Loucy (cell line): ENCODE measurements around the gene RAB10.

Source experiments
- H2AFZ ChIP-seq: fragments of 200-600 bp; sonication (generic); 2 replicates; pipeline ENCODE4 v1.6.0; 2016; ENCODE audit warnings: antibody characterized with exemption, mild to moderate bottlenecking, low read length, moderate library complexity
- H3F3A ChIP-seq: fragments of 200-600 bp; 2 replicates; pipeline ENCODE4 v1.6.0; 2016; ENCODE audit warnings: antibody characterized with exemption, low read depth, mild to moderate bottlenecking
- H3K27me3 ChIP-seq: fragments of 200-600 bp; sonication (generic); 2 replicates; pipeline ENCODE4 v1.6.1; 2014; ENCODE audit warnings: low read length, mild to moderate bottlenecking; ENCODE audit not compliant: insufficient read depth, poor library complexity, severe bottlenecking
- H3K36me3 ChIP-seq: fragments of 200-600 bp; sonication (generic); 2 replicates; pipeline ENCODE4 v1.6.1; 2016; ENCODE audit warnings: low read length; ENCODE audit not compliant: insufficient read depth
- H3K4me1 ChIP-seq: fragments of 200-600 bp; sonication (generic); 2 replicates; pipeline ENCODE4 v1.5.1; 2014; ENCODE audit warnings: low read length, mild to moderate bottlenecking; ENCODE audit not compliant: insufficient read depth, poor library complexity, severe bottlenecking
- H3K4me2 ChIP-seq: fragments of 200-600 bp; sonication (generic); 2 replicates; pipeline ENCODE4 v1.6.0; 2014; ENCODE audit warnings: antibody characterized with exemption, low read length, low read depth, mild to moderate bottlenecking; ENCODE audit not compliant: poor library complexity, severe bottlenecking
- H3K4me3 ChIP-seq: fragments of 200-600 bp; sonication (generic); 2 replicates; pipeline ENCODE4 v1.5.1; 2014; ENCODE audit warnings: low read length, mild to moderate bottlenecking, mixed read lengths; ENCODE audit not compliant: poor library complexity, severe bottlenecking
- H3K79me2 ChIP-seq: fragments of 200-600 bp; sonication (generic); 2 replicates; pipeline ENCODE4 v1.6.1; 2014; ENCODE audit warnings: low read length; ENCODE audit not compliant: insufficient read depth
- H3K9ac ChIP-seq: fragments of 200-600 bp; sonication (generic); 2 replicates; pipeline ENCODE4 v1.6.0; 2014; ENCODE audit warnings: mild to moderate bottlenecking, low read depth, low read length, moderate library complexity; ENCODE audit not compliant: poor library complexity, severe bottlenecking
- H3K9me2 ChIP-seq: fragments of 200-600 bp; sonication (generic); replicated peaks from 2 replicates; pipeline ENCODE4 v1.6.1; 2016; ENCODE audit warnings: low read depth, low read length, mixed read lengths
- H3K9me3 ChIP-seq: fragments of 200-600 bp; sonication (generic); 2 replicates; pipeline ENCODE4 v1.6.1; 2014; ENCODE audit warnings: mild to moderate bottlenecking, antibody characterized with exemption, low read length, low read depth; ENCODE audit not compliant: insufficient read depth
- H4K20me1 ChIP-seq: fragments of 200-600 bp; sonication (generic); 2 replicates; pipeline ENCODE4 v1.6.0; 2014; ENCODE audit warnings: antibody characterized with exemption, low read length, mild to moderate bottlenecking; ENCODE audit not compliant: insufficient read depth, poor library complexity, severe bottlenecking
- CTCF ChIP-seq: fragments of 200-600 bp; sonication (generic); conservative IDR thresholded peaks from 2 replicates; pipeline ENCODE4 v1.5.1; 2014; ENCODE audit warnings: mild to moderate bottlenecking, antibody characterized with exemption, low read length
- EZH2phosphoT487 ChIP-seq: fragments of 200-600 bp; IDR thresholded peaks from 2 replicates; pipeline ENCODE4 v1.6.1; 2018; ENCODE audit warnings: antibody characterized with exemption, mild to moderate bottlenecking, moderate library complexity, borderline replicate concordance

The RAB10 gene

GRCh38 chr2:26072925-26073768, 39.3 kb downstream of the RAB10 start:
- peaks cover 35% of the 10 kb centered on the region for H3K4me1 ChIP-seq
- no peak overlapping the region for H3K9ac ChIP-seq
- H4K20me1 ChIP-seq: peaks cover 53% of the 10 kb centered on the region
- H3K4me3 ChIP-seq: no peak overlapping the region
- H2AFZ ChIP-seq: no peak overlapping the region
- no peaks in the 10 kb centered on the region for H3K27me3 ChIP-seq
- TF ChIP-seq EZH2phosphoT487 (no peak), CTCF (no peak)
- no peak overlapping the region for H3K4me2 ChIP-seq
- H3K9me2 ChIP-seq: no peaks in the 10 kb centered on the region
- peaks cover 19% of the 10 kb centered on the region for H3F3A ChIP-seq
- H3K36me3 ChIP-seq: no peaks in the 10 kb centered on the region
- H3K9me3 ChIP-seq: no peaks in the 10 kb centered on the region
- peaks cover 94% of the 10 kb centered on the region for H3K79me2 ChIP-seq

- no peak overlapping the region for H3K9ac ChIP-seq
- no peak overlapping the region for H3K4me2 ChIP-seq
- no peaks in the 10 kb centered on the region for H3K36me3 ChIP-seq
- no peak overlapping the region for H3K4me3 ChIP-seq
- H3F3A ChIP-seq: peaks cover 12% of the 10 kb centered on the region; the same call in 1 of the 2 replicates
- TF ChIP-seq EZH2phosphoT487: no peak
- TF ChIP-seq CTCF: no peak
- no peak overlapping the region for H2AFZ ChIP-seq
- H3K79me2 ChIP-seq: peaks cover 98% of the 10 kb centered on the region
- H4K20me1 ChIP-seq: peaks cover 46% of the 10 kb centered on the region
- no peaks in the 10 kb centered on the region for H3K27me3 ChIP-seq
- H3K9me2 ChIP-seq: no peaks in the 10 kb centered on the region
- H3K4me1 ChIP-seq: peaks cover 28% of the 10 kb centered on the region
- H3K9me3 ChIP-seq: no peaks in the 10 kb centered on the region
Measured at GRCh38 chr2:26073830-26074229, 39.9 kb downstream of the RAB10 start.

- peaks cover 23% of the 10 kb centered on the region for H3K4me1 ChIP-seq
- no peaks in the 10 kb centered on the region for H3K9me2 ChIP-seq
- no peaks in the 10 kb centered on the region for H3K36me3 ChIP-seq
- H3K27me3 ChIP-seq: no peaks in the 10 kb centered on the region
- H4K20me1 ChIP-seq: peaks cover 40% of the 10 kb centered on the region
- no peak overlapping the region for H3K4me3 ChIP-seq
- no peaks in the 10 kb centered on the region for H3K9me3 ChIP-seq
- H3K79me2 ChIP-seq: peaks cover 98% of the 10 kb centered on the region
- no peak overlapping the region for H2AFZ ChIP-seq
- H3K4me2 ChIP-seq: no peak overlapping the region
- H3K9ac ChIP-seq: no peak overlapping the region
- TF ChIP-seq CTCF (no peak), EZH2phosphoT487 (no peak)
- H3F3A ChIP-seq: 0 out of 2 replicates have a peak, but pooled peaks cover 8% of the 10 kb centered on the region
Measured at GRCh38 chr2:26074676-26075075, 40.8 kb downstream of the RAB10 start.
